ENCODE data around the gene HMX1.

The HMX1 gene

DNA sequence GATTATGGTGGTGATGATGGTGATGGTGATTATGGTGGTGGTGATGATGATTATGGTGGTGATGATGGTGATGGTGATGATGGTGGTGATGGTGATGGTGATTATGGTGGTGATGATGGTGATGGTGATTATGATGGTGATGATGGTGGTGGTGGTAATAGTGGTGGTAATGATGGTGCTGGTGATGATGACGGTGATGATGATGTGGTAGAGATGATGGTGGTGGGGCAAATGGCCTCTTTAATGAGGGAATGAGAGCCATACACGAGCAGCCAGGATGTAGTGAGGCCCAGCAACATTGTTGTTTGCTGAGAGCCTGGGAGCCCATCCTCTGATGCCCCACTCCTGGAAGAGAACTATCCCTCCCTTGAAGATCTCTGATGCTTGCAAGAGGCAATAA, 29.0 kb downstream of the HMX1 start:
- DNase-seq (ENCODE audit: low read depth in 2 of 2): no peak

DNA sequence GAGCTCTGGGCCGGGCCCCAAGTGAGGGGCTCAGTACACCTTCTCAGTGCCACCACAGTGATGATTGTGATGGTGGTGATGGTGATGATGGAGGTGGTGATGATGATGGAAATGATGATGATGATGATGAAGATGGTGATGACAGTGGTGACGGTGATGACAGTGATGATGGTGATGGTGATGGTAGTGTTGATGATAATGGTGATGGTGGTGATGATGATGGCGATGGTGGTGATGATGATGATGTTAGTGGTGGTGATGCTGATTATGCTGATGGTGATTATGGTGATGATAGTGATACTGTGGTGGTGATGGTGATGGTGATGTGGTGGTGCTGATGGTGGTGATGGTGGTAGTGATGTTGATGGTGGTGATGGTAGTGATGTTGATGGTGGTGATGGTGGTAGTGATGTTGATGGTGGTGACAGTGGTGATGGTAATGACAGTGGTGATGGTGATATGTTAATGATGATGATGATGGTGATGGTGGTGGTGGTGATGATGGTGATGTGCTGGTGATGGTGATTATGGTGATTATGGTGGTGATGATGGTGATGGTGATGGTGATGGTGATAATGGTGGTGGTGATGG, 29.9 kb downstream of the HMX1 start:
- DNase-seq (ENCODE audit: low read depth in 2 of 2): no peak

DNA sequence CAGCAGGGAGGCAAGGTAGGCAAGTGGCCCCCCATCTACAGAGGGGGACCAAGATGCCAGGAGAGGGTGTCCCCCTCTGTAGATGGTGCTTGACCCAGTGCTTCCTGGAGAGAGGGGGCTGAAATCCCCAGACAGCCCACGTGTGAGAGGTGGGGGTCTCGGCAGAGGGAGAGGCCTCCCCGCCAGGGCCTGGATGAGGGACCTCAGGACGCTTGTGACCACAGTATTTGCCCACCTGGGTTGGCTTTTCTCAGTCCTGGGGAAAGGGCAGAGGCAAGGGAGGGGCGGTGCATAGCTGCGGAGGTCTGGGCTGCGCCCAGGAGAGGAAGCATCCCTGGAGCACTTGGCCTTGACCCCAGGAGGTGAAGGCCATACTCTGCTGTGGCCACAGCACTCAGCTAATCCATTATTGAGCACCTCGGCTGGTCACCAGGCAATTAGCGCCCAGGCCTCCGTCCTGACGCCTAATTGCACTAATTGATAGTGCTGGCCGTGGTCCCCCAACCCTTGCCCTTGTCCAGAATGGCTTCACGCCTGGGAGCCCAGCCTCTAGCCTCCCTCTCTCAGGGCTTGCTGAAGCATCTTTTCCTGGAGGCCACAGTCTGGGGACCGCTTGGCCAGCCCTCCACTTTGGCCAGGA, 30.7 kb downstream of the HMX1 start:
- no peak for DNase-seq (ENCODE audit: low read depth in 2 of 2)

DNA sequence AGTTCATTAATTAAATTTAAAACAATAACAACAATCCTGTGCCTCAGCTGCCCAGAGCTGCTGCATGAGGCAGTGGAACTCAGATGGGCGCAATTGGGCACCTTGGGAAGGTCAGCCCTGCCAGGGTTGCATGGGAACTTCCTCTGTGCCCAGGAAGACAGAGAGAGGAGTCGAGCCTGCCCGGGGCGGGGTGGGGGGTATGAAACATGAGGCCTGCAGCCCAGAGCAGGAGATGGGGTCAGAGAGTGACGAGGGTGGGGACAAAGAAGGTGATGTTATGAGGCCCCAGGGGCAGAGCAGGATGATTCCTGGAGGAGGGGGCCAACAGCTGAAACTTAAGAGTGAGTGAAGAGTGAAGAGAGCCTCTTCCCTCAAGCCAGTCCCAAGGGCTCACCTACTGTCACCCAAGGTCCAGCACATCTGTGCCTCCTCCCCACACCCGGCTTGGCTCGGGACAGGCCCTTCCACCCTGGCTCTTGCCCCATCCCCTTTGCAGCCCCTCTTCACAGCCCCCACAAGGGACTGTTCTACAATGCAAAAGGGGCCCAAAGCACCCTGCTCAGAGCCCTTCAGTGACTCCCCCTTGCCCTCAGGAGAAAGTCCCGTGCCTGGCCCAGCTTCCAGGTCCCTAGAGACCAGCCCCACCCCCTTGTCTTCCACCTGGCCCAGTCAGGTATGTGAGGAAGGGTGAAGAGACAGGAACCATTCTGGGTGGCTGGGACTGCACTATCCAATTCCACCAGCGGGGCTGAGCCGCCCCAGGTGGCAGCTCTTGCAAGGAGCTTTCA, 31.4 kb downstream of the HMX1 start:
- no peak for DNase-seq (ENCODE audit: low read depth in 2 of 2)

DNA sequence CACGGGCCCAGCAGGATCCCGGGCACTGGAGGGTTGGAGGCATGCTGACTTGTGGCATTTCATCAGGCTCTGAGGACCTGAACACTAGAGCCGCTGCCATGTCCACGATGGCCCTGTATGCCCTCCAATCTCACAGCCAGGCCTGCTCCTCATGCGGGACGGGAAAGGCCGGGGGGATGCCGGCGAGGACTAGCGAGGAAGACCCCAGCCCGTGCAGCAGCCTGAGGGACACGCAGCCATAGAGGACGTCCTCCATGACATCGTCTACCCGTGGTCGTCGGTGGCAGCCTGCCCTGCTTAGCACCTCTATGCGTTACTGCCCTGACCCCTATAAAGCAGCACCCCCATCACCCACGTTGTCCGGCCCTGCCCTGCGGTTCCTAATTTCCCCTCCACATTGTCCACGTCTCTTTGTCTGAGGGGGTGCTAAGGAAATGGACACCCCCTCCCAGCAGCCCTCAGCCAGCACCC, 32.6 kb downstream of the HMX1 start:
- no peak for DNase-seq (ENCODE audit: low read depth in 2 of 2)

DNA sequence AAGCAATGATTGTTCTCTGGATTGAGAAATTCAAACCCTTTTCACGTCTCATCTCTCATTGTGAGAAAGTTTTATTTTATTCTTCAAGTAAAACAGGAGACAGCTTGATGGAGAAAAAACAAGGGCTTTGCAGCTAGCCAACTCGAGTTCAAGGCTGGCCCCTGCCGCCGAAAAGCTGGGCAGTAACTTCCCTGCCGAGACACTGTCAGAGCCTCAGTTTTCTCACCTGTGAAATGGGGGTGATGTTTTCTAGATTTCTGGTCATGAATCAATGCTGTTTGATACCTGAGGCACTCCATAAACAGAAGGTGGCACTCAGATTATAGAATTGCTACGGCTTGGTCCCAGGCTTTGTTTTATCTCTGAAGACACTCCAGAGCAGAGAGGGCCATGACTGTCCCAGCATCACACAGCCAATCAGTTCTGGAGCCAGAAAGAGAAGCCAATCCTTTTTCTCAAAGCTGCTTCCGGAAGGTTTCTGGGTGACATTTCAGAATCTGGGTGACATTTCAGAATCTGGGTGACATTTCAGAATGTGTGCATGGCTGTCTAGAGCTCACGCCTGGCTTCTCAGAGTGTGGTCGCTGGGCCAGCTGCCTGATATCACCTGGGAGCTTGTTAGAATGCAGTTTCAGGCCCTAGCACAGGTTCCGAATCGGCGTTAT, 33.2 kb downstream of the HMX1 start:
- DNase-seq (ENCODE audit: low read depth in 2 of 2): no peak

DNA sequence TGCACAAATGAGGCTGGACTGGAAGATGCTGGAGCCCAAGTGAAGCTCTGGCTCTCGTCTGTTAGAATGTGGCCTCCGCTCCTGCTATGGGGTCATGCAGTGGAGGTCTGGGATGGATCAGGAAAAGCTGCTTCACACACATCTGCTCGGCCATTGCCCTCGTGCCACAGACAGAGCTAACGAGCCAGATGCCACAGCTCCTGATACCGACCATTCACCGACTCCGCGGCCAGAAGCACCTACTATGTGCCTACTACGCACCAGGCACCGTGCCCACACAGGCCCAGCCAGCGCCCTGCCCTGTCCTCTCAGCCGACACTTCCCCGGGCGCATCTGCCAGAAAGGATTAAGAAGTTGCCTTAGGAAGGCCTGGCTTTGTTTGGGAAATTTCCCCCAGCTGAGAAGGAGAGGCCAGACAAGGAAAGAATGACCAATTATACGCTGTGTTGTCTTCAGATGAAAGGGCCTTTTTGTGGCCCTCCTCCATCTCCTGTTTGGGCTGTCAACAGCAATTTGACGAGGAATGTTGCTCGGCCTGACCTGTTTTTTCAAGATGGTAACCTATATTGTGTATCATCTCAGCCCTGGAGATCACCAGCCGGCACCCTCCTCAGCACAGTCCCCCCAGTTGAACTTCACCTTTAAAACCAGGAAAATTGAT, 34.3 kb downstream of the HMX1 start:
- no peak for DNase-seq (ENCODE audit: low read depth in 2 of 2)

DNA sequence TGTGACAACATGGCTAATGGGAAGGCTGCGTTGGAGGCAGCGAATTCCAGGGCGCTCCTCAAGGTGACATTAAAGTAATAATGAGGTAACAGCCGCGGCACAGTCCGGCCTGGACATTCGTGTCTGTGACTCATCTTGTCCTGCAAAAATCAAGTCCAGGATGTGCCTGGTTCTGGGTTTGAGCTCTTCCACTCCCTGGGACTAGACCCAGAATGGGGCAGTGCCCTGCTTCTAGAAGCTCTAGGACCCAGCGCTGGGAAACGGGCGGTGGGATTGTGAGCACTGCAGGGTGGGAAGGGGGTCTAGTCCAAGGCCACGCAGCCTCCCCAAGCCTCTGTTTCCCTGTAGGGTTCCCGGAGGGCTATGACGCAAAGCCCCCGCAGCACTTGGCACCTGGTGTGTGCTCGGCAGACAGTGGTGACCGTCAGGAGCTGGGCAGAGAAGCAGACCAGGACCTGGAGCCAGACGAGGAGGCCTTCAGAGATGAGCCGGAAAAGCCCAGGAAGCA, 34.9 kb downstream of the HMX1 start:
- no peak for DNase-seq (ENCODE audit: low read depth in 2 of 2)

DNA sequence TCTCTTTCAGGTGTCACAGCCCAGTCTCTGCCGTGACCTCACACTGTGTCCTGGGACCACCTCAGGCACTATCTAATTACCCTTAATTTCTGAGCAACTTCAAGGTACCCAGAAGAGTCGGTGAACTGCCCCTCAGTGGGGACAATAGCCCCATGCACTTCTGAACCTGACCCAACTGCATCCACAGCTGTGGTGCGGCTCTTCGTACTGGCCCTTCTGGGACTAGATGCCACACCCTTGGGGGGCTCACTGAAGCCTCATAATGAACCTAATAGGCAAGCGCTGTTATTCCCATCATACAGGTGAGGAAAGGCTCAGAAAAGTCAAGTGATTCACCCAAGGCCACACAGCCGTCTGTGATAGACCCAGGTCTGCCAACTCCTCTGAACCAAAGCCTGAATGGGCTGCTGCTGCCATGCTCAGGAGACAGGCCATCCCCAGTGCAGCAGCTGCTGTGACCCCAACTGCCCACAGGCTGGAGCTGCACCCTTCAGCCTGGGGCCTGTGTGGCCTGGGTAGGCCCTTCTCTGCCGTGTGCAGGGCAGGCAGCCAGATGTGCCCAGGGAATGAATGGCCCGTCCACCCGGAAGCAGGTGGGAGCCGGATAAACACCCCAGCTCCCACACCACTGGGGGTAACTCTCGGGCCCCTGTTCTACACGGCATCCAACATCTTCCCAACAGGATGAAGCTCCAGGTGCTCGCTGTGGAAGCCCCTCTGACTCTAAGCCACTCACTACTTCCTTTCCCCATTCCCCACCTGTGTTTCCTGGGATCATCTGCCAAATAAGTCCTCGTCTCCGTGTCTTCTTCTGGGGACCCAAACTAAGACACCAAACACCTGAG, 35.9 kb downstream of the HMX1 start:
- DNase-seq (ENCODE audit: low read depth in 2 of 2): no peak

DNA sequence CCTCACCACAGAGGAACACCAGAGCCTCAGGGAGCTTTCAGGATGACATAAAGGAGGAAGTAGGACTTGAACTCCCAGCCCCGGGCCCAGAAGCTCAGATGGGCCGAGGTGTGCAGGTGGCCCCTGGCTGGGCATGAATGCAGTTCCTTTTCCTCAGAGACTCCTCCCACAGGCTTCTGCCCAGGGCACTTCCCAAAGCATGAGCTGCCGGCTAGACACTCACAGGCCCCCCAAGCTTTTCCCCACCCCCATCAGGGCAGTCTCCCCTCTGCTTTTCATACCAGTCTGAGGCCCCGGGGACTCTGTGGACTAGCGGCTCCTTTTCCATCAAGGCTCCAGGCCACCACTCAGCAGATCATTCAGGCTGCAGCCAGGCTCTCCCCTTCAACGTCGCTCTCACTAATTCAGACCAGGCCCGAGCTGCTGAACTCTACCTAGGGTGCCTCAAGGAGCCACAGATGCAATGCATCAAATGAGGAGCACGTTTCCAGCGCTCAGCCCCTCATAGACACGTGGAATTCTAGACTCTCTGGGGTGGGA, 36.9 kb downstream of the HMX1 start:
- DNase-seq (ENCODE audit: low read depth in 2 of 2): no peak

DNA sequence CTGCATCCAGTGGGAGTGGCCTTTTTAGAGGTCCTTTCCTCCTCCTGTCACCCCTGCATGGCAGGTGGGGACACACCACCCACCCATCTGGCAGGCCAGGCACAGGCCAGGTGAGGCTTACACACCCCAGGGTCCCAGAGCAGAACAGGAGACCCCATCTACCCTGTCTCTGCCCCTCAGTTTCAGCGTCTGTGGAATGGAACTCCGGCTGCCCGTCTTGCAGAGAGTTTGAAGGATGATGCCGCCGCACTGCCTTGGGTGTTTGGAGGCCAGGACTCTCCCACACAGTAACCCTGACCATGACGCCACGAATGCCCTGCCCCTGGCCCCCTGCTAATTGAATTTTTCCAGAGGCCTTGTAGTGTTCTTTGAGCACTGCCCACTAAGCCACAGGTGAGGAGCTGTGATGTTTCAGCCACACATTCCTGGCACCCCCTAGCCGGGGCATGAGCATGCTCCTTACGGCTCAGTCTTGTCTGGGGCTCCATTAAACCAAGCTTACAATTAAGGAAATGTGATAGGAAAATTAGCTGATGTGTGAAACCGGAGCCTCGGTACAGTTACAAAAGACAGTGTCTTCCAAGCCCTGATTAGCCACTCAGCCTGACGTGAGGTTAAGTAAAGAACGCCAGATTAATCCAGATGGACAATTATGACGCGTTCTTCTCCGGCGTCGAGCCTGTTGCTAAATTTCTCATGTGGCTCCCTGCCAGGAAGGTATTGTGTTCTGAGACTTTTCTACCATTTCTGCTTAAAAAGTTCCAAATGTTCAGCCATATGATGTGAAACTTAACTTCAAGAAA, 39.3 kb downstream of the HMX1 start:
- DNase-seq (ENCODE audit: low read depth in 2 of 2): no peak

DNA sequence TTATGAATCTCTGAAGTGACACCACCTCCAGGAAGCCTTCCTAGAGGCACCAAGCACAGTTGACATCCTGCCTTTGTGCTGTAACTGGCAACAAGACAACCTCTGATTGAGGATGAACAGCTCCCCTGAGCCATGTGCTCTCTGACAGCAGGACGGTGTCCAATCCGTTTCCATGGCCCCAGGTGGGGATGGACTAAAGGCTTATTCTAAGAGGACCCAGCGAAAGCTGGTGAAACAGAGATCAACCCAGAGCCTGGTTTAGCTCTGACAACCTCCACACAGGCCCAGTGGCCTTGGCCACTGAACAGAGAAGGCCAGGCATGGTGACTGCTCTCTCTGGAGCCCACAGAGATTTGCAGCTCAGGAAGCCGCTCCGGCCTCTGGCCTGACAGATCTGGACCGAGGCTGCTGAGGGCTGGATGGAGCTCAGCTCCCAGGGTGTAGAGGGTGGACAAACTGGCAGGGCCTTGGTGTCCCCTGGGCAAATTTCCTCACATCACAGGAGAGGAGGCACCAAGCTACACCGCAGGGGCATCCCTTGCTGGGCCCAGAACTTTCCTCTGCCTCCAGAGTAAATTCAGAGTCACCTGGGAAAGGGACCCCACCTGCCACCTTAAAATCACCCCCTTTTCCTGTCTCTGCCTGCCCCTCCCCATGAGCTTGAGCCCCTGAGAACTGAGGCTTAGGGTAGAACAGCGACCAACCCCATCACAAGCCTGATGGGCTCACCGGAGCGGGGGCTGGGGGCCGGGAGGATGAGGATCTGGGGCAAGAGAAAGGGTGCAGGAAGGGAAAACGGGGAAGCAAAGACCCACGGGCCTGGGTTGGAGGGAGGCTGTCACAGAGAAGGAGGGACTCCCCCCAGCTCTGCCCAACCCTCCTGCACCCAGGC, 40.2 kb downstream of the HMX1 start:
- no peak for DNase-seq (ENCODE audit: low read depth in 2 of 2)

DNA sequence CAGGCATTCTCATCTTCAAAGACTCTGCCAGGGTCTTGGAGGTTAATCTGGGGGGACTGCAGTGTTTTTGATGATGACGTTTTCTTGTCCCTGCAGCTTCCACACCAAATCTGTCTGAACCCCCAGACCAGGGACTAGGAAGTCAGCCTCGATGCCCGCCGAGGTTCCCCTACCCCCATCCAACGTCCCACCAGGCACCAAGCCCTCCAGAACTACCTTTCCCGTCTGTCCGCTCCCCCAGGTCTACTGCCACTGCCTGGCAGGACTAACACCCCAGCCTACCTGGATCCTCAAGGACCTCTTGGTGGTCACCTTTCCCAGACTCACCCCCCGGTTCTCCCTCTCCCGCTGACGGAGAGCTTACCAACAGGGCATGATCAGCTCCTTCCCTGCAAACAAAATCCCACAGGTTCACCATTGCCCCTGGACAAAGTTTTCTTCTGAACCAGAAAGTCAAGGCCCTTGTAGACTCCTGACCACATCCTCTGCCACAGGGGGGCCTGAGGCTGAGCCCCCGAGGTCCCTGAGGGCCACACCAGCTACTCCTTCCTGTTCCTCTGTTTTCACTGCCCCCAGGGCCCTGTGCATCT, 40.9 kb downstream of the HMX1 start:
- no peak for DNase-seq (ENCODE audit: low read depth in 2 of 2)

DNA sequence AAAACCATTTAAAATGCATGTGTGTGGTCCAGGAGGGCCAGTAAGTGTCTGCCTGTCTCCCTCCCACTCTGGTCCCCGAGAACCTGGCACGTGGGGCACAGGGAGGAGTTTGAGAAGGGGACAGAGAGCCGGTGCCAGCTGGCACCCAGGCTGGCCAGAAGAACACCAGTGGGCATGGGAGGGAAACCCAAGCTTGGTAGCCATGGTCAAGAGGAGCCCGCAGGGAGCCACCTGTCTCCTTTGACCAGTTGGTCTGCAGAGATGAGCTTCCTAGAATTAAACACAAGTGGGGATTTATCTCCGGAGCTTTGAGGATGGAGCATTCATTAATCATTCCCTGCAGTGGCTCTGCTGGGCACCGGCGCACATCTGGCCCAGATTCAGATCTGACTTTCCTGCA, 41.6 kb downstream of the HMX1 start:
- DNase-seq (ENCODE audit: low read depth in 2 of 2): no peak

DNA sequence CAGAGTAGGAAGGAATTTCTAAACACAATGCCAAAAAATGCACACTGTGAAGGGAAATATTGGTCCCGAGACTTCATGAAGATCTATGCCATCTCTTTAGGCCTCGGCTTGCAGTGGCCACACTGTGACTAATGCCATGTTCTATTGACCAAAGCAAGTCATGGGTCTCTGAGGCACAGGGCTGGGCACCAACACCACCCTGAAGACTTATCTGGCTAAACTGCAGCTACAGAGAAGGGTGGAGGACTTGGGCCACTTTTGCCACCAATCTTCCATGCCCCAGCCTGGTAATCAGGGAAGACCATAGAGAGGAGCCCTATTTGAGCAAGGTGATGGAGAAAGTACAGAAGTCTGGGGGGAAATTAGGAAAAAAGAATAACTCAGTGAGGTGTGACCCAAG, 42.1 kb downstream of the HMX1 start:
- no peak for DNase-seq (ENCODE audit: low read depth in 2 of 2)

DNA sequence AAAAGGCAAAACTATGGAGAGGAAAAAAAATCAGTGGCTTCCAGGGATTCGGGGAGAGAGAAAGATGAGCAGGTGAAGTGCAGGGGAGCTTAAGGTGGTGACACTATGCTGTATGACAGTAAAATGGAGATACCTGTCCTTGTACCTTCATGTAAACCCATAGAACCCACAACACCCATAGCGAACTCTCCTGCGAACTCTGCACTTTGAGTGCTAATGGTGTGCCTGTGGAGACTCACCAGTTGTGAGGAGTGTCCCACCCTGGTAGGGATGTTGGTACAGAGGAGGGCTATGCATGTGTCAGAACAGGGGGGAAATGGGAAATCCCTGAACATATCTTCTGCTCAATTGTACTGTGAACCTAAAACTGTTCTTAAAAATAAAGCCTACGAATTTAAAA, 42.8 kb downstream of the HMX1 start:
- no peak for DNase-seq (ENCODE audit: low read depth in 2 of 2)

DNA sequence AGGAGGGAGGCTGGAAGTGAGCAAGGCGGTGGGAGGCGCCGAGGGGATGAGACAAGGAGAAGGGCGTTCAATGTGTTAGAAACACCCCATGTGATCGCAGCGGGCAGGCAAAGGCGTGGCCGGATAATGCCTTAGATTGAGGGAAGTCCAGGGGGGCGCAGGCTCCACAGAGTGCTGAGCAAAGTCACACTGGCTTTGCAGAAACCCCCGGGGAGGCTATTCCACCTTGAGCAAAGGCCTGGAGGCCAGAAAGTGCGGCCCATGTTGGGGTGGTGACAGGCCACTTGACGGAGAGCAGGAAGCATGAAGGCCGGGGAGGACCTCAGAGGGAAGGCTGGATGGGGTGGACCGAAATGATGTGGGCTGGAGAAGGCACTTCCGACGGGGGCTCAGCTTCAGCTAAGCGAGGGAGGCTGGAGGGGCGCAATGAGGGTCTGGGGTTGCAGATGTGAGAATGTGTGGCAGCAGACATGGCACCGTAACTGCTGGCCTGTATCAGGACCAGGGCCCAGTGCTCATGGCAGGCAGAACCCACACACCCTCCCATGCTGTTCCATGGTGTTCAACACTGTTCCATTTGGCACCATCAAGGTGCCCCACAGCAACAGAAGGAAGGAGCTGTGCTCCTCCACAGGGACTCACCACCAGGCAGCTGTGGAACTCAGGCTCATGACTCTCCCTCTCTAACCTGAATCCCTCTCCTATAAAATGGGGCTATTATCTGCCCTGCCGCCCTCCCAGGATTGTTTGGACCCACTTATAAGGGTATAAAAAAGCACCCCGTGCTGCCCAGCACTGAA, 50.3 kb downstream of the HMX1 start:
- no peak for DNase-seq (ENCODE audit: low read depth in 2 of 2)

All from stimulated activated CD4-positive, alpha-beta T cell treated with anti-CD3 and anti-CD28 coated beads, Interleukin-1b, Interleukin-23, amount 100 ng/mL, for 1 hour (primary cell).